HG02763 (cell line): ENCODE data around the gene TOM1.
"Not testable (repeated sequence)": the region's sequence is repeated elsewhere in the genome, so short reads cannot be mapped to it uniquely, and the experiment has no call there.

Source experiments
- ATAC-seq: cut with Tn5 transposase; IDR thresholded peaks from one replicate; pipeline ENCODE4 v1.9.1; 2021; ENCODE audit warnings: mild to moderate bottlenecking, moderate library complexity; ENCODE audit not compliant: unreplicated experiment

Gene TOM1

DNA sequence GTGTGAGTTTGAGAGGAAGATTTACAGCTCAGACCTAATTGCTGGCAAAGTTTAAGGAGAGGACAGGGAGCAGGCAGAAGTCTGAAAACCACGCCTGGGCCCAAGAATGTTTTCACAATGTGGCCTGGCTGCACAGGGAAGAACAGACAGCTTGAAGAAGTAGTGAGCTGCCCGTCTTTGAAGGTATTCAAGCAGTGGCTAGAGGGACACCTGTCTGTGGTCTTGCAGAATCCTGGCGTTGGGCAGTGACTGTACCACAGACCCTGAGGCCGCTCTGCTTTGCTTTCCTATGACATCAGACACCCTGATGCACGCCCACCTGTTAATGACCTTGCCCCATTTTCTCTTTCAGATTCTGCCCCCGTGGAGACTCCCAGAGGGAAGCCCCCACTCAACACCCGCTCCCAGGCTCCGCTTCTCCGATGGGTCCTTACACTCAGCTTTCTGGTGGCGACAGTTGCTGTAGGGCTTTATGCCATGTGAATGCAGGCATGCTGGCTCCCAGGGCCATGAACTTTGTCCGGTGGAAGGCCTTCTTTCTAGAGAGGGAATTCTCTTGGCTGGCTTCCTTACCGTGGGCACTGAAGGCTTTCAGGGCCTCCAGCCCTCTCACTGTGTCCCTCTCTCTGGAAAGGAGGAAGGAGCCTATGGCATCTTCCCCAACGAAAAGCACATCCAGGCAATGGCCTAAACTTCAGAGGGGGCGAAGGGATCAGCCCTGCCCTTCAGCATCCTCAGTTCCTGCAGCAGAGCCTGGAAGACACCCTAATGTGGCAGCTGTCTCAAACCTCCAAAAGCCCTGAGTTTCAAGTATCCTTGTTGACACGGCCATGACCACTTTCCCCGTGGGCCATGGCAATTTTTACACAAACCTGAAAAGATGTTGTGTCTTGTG lies 93.7 kb downstream of the TOM1 start:
- no peak for ATAC-seq

DNA sequence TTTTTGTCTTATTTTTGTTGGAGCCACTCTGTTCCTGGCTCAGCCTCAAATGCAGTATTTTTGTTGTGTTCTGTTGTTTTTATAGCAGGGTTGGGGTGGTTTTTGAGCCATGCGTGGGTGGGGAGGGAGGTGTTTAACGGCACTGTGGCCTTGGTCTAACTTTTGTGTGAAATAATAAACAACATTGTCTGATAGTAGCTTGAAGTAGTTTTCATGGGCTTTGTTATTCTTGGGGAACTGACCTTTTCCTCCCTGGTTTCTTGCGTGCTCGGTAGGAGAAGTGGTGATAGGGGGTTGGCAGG lies 94.3 kb downstream of the TOM1 start:
- no peak for ATAC-seq

DNA sequence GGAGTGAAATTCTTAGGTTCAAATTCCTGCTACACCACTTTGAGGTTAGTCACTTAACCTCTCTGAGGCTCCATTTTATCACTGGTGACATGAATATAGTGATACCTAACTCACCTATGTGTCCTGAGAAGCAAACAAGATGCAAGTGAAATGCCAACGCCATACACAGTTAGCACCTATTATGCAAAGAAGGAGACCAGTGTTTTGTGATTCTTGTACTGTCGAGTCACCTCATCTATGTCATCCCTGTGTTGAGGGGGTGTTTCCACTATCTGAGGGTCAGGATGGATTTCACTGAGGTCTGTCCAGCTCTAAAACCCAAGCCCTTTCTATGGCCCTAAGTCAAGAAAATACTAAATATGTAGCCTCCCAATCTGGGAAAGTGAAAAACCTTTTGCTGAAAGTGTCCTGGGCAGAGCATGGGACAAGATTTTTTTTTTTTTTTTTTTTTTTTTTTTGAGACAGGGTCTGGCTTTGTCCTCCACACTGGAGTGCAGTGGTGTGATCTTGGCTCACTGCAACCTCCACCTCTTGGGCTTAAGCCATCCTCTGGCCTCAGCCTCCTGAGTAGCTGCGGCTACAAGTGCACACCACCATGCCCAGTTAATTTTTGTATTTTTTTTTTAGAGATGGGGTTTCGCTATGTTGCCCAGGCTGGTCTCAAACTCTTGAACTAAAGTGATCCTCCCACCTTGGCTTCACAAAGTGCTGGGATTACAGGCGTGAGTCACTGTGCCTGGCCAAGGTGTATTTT lies 95.3 kb downstream of the TOM1 start:
- ATAC-seq, result no peak

DNA sequence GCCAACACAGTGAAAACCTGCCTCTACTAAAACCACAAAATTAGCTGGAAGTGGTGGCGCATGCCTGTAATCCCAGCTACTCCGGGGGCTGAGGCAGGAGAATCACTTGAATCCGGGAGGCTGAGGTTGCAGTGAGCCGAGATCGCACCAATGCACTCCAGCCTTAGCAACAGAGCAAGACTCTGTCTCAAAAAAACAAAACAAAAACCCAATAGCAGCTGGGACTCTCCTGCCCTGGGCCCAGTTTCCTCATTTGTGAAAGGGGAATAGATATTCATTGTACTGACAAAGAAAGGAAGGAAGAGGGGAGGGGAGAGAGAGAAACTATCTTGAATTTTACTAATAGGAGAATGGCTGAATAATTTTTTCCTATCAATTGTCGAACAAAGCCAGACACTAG lies 96.9 kb downstream of the TOM1 start:
- ATAC-seq, result not testable (repeated sequence)

DNA sequence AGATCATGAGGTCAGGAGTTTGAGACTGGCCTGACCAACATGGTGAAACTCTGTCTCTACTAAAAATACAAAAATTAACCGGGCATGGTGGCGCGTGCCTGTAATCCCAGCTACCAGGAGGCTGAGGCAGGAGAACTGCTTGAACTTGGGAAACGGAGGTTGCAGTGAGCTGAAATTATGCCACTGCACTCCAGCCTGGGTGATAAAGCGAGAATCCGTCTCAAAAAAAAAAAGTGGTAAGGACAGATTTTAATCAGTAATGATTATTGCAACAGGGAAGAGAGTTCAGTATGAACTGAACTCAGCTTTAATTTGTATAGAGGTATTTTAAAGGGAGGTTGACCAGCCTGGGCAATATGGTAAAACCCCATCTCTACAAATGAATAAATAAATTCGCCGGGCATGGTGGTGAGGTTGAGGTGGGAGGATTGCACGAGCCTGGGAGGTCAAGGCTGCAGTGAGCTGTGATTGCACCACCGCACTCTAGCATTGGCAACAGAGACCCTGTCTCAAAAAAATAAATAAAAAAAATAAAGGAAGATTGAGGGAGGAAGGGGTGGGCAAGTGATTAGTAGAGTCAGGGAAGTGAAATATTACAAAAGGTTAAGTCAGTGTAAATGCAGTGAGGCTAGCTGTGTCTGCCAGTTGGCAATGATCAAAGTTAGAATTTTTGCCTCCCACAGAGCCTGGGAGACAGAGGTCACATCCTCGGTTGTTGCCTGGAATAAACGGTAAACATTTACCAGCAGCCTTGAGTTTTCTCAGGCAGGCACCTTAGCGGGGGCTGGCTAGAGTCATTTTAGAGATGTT lies 97.6 kb downstream of the TOM1 start:
- ATAC-seq, result no peak
